Neural crest cell (in vitro differentiated cells): Measurements from ENCODE around the gene OLA1. TPM values are rescaled to one million over a fixed set of nuclear protein-coding genes. Genes with fewer than 3 reads are reported as not detected.

Source experiments
- DNase-seq: peaks from one replicate; pipeline ENCODE4 v3.0.0; 2021; ENCODE audit warnings: low read depth, mixed read lengths, low spot score
- H3K27ac Mint-ChIP-seq: one replicate; pipeline ENCODE4 v1.8.0; 2021; ENCODE audit warnings: mild to moderate bottlenecking, mixed read lengths; ENCODE audit not compliant: unreplicated experiment
- H3K27me3 Mint-ChIP-seq: 2 replicates; pipeline ENCODE4 v1.8.0; 2021; ENCODE audit warnings: low read depth, mild to moderate bottlenecking, mixed read lengths
- H3K36me3 Mint-ChIP-seq: 2 replicates; pipeline ENCODE4 v1.8.0; 2021; ENCODE audit warnings: low read depth, mild to moderate bottlenecking, mixed read lengths
- H3K4me1 Mint-ChIP-seq: 2 replicates; pipeline ENCODE4 v1.8.0; 2021; ENCODE audit warnings: mixed read lengths
- H3K4me3 Mint-ChIP-seq: one replicate; pipeline ENCODE4 v1.8.0; 2021; ENCODE audit warnings: mild to moderate bottlenecking, mixed read lengths
- H3K9me3 Mint-ChIP-seq: 2 replicates; pipeline ENCODE4 v1.8.0; 2021; ENCODE audit warnings: mixed read lengths
- CTCF ChIP-seq: fragments of 200-600 bp; sonication (generic); conservative IDR thresholded peaks from 2 replicates; pipeline ENCODE4 v1.5.0; 2021; ENCODE audit warnings: antibody characterized with exemption, mild to moderate bottlenecking
- total RNA-seq: library from RNA; stranded (reverse); gene quantifications from 2 replicates; pipeline ENCODE4 v1.2.1, GENCODE V29; 2021

Gene OLA1
- total RNA-seq, 1 donor from 2014 or later, result 170 TPM

- Mint-ChIP-seq H3K4me3 (no peak overlapping the region), H3K27me3 (no peaks in the 10 kb centered on the region), H3K27ac (no peak overlapping the region), H3K4me1 (peaks cover 35% of the 10 kb centered on the region), H3K36me3 (no peaks in the 10 kb centered on the region), H3K9me3 (no peaks in the 10 kb centered on the region)
- TF ChIP-seq CTCF, result no peak
- DNase-seq, result no peak
Measured at GRCh38 chr2:174049895-174050294, 198.4 kb downstream of the OLA1 start.

GRCh38 chr2:174048243-174048642 lies 200.1 kb downstream of the OLA1 start:
- Mint-ChIP-seq H3K4me3 (no peak overlapping the region), H3K9me3 (no peaks in the 10 kb centered on the region), H3K27me3 (no peaks in the 10 kb centered on the region), H3K36me3 (no peaks in the 10 kb centered on the region), H3K4me1 (peaks cover 28% of the 10 kb centered on the region), H3K27ac (no peak overlapping the region)
- TF ChIP-seq CTCF, result no peak
- DNase-seq, result no peak

GRCh38 chr2:174047746-174048145 lies 200.6 kb downstream of the OLA1 start:
- H3K27ac Mint-ChIP-seq, result no peak overlapping the region
- no peak overlapping the region for H3K4me3 Mint-ChIP-seq
- no peaks in the 10 kb centered on the region for H3K9me3 Mint-ChIP-seq
- no peak for TF ChIP-seq CTCF
- H3K36me3 Mint-ChIP-seq, result no peaks in the 10 kb centered on the region
- H3K4me1 Mint-ChIP-seq, result peaks cover 23% of the 10 kb centered on the region
- no peaks in the 10 kb centered on the region for H3K27me3 Mint-ChIP-seq
- no peak for DNase-seq

- DNase-seq, result no peak
- no peak overlapping the region for H3K4me3 Mint-ChIP-seq
- TF ChIP-seq CTCF, result no peak
- no peaks in the 10 kb centered on the region for H3K9me3 Mint-ChIP-seq
- peaks cover 8% of the 10 kb centered on the region for H3K4me1 Mint-ChIP-seq
- no peak overlapping the region for H3K27ac Mint-ChIP-seq
- H3K27me3 Mint-ChIP-seq, result no peaks in the 10 kb centered on the region
- no peaks in the 10 kb centered on the region for H3K36me3 Mint-ChIP-seq
Measured at GRCh38 chr2:174046172-174046571, 202.2 kb downstream of the OLA1 start.

GRCh38 chr2:174044556-174044955 lies 203.8 kb downstream of the OLA1 start:
- Mint-ChIP-seq H3K27me3 (no peaks in the 10 kb centered on the region), H3K4me1 (peaks cover 12% of the 10 kb centered on the region), H3K9me3 (no peaks in the 10 kb centered on the region), H3K4me3 (no peak overlapping the region), H3K36me3 (no peaks in the 10 kb centered on the region), H3K27ac (no peak overlapping the region)
- no peak for DNase-seq
- no peak for TF ChIP-seq CTCF

- no peak for DNase-seq
- no peak for TF ChIP-seq CTCF
- Mint-ChIP-seq H3K27ac (no peak overlapping the region), H3K27me3 (no peaks in the 10 kb centered on the region), H3K4me1 (peaks cover 19% of the 10 kb centered on the region), H3K9me3 (no peaks in the 10 kb centered on the region), H3K36me3 (no peaks in the 10 kb centered on the region), H3K4me3 (no peak overlapping the region)
Measured at GRCh38 chr2:174040417-174040701, 208.0 kb downstream of the OLA1 start.
